CD4-positive, alpha-beta T cell treated with Interleukin-17A for 1 hour (primary cell): ENCODE results near the gene MYZAP.

Experiments used
- DNase-seq: peaks from one replicate; pipeline ENCODE4 v3.0.0-alpha.2; 2020

Gene MYZAP

GRCh38 chr15:57631386-57632110, 39.8 kb downstream of the MYZAP start:
- DNase-seq: no peak

GRCh38 chr15:57634290-57634689, 42.6 kb downstream of the MYZAP start:
- DNase-seq: no peak

GRCh38 chr15:57635300-57635909, 43.7 kb downstream of the MYZAP start:
- no peak for DNase-seq

- no peak for DNase-seq
Observed at GRCh38 chr15:57637846-57638245, 46.1 kb downstream of the MYZAP start.

GRCh38 chr15:57639306-57639705, 47.6 kb downstream of the MYZAP start:
- DNase-seq: no peak

- DNase-seq: peak; percentile 5
Observed at GRCh38 chr15:57640930-57641682, 49.4 kb downstream of the MYZAP start.

DNA sequence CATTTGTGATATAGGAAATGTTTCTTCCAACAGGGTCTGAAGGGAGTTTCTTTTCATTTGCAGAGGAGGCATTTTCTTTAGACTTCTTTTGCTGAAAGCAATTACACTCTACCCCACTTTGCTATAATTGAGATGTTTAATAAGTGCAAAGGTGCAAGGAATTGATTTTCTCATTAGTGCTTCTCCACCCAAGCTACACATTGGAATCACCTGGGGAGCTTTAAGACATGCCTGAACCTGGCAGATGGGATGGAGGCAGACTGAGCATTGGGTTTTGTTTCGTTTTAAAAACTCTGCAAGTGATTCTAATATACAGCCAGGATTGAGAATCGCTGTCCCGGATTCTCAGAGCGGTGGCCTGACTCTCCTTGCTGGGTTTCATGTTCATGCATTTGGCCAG, 52.1 kb downstream of the MYZAP start:
- DNase-seq: no peak

- DNase-seq: no peak
Observed at GRCh38 chr15:57646087-57646486, 54.4 kb downstream of the MYZAP start.

DNA sequence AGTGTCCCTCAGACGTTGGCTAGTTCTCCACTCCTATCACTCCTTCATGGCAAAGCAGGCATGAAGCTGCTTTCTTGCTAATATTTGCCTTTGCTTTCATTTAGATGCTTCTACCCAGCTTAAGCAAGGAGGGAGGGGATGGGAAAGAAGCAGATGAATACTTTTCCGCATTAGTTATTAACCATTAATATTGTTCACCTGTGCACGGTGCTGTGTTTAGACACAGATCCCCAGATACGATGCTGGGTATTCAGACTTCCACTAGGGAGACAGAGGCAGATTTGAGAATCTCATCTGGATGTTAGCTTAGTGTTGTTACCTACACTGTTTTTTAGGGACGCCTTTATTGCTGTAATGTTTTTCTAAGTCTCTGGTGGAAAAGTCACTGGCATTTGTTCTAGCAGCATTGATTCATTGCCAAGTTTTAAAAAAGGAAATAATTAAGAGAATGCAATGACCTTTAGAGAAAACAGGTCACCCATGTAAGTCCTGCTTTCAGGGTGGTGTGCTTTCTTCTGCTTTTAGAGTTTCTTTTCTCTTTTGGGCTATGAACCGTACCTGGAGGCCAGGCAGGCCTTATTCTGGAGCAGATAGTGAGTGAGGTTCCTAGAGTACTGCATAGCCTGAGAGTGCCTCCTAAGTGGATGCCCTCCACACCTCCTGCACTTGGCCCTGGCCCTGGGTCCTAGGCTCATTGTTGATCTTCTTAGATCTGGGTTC, 55.5 kb downstream of the MYZAP start:
- DNase-seq: no peak

DNA sequence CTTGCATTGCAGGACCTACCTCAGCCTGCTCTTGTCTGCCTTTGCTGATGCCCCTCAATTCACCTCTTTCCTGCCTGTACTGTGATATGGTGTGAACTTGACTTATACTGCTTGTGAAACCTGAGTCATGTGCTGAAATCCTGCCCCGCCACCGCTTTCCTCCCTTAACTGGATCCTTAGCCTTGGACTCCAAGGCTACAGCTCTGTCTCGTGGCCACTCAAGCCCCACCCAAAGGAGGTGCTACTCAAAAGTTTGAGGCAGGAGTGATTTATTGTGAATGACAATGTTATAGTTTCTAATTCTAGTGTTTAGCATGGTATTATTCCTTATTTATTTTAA, 56.1 kb downstream of the MYZAP start:
- DNase-seq: no peak

GRCh38 chr15:57649138-57649537, 57.4 kb downstream of the MYZAP start:
- DNase-seq: no peak

GRCh38 chr15:57651445-57651844, 59.7 kb downstream of the MYZAP start:
- no peak for DNase-seq

DNA sequence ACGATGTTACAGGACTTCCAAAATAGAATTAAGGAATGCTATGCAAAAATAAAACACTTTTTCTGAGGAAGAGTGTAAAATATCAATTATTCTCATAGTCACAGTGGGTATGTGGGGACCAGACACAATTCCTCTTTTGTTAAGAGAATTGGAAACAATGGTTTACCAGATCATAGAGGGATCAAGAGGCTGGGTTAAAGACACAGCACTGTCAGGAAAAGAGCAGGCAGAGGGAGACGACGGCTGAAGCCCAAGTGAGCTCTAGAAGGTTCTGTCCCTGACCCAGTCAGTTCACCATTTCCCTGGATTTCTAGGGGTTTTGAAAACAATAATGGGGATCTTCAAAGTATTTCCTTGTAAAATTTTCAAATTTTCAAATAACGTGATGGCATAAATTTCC, 60.8 kb downstream of the MYZAP start:
- no peak for DNase-seq

DNA sequence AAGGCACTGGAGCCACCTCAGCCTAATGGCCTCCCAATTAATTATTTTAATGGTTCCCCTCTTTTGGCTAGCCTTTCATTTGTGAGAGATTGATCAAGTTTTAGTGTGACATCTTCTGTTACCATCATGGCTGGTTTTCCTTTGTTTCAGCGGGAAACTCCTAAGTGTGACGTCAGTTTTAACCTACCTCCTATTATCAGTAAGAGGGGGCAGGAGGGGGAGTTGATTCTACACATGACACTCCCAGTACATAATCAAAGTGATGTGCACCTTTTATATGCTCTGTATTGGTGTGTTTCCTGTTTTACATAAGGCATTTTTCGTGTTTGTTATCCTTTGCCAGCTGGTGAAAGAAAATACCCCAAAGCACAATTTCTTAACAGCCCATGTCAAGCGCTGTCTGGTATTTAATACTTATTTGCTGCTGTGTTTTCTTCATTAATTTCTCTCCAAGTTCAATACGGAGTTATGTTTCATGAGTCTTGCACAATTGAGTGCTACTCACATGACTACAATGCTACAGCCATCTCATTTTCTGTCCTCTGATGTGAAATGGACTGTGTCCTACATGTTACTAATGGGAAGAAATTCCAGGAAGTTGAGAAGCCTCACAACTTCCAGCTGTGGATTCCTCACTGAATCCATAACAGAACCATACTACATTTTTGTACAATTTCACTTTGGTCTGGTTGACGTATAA, 62.6 kb downstream of the MYZAP start:
- DNase-seq: no peak

GRCh38 chr15:57655053-57655452, 63.3 kb downstream of the MYZAP start:
- DNase-seq: no peak

- DNase-seq: no peak
Observed at GRCh38 chr15:57655809-57656208, 64.1 kb downstream of the MYZAP start.

GRCh38 chr15:57656434-57656833, 64.7 kb downstream of the MYZAP start:
- no peak for DNase-seq

DNA sequence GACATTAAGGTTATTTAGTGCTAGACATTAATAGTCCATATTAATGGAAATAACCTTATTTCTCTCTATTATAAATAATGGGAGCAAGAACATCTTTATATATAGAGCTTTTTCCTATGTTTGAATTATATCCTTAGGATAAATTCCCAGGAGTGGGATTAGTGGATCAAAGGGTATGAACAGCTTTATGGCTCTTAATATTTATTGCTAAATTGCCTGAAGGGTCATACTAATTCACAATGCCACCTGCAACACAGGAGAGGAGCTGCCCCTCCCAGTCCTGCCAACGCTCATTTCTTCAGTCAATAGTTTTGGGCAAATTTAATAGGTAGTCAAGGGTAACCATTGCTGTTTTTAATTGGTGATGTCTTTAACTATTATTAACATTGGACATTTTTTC, 65.9 kb downstream of the MYZAP start:
- no peak for DNase-seq

GRCh38 chr15:57662091-57662744, 70.5 kb downstream of the MYZAP start:
- no peak for DNase-seq

- DNase-seq: no peak
Observed at GRCh38 chr15:57662802-57663201, 71.1 kb downstream of the MYZAP start.

DNA sequence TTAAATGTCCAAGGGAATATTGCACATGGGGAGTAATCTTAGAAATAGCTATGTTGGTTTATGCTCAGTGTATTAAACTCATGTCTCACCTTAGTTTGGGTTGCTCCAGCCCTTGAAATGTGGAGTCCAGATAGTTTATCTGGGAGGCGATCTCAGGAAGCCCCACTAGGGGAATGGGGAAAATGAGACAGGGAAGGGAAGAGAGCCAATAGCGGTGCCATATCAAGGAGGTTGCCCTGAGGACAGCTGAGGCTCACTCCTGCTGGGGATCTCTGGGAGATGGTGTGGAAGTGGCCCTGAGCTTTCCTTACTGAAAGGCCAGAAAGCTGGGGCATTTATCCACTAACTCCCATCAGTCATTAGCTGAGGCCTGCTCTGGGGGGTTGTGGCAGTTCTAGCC, 71.6 kb downstream of the MYZAP start:
- DNase-seq: no peak

DNA sequence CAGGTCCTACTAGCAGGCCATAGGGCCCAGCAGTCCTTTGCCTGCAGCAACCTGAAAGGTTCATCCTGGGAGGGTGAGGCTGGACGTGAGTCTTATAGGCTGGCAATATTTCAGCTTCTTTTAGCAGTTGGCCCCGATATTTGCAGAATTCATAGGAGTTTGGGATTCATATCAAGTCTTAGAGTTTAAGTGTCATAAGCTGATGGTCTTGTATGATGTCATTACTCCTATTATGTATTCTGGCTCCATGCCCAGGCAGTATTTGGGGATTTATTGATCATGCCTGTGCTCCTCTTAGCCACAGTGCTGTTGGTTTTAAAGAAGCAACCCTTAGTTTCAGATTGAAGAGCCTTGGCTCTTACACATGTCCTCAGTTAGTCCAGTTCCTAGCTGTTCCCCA, 73.5 kb downstream of the MYZAP start:
- no peak for DNase-seq
